HCT116 (cell line): ENCODE measurements around the gene DIP2C. TPM values are rescaled to one million over a fixed set of nuclear protein-coding genes. Genes with fewer than 3 reads are reported as not detected.

ENCODE experiments used
- ATAC-seq: fragments of 200-7000 bp; cut with Tn5 transposase; 2 replicates; pipeline ENCODE4 v1.9.1; 2020; ENCODE audit warnings: mild to moderate bottlenecking, moderate library complexity
- BruUV-seq: library from RNA; stranded (reverse); fragments of 400-500 nt; replicated peaks from 2 replicates; lab custom pipeline; 2021; lab: Mats Ljungman, UMichigan
- CTCF ChIA-PET: fragments of 300-600 bp; sonication (Branson Sonifier 250); formaldehyde crosslinking; loops from one replicate; lab custom pipeline; 2021; ENCODE audit warnings: antibody characterized with exemption; lab: Charles Lee
- POLR2A ChIA-PET: fragments of 300-600, 350-600 bp; sonication (Branson Sonifier 250); formaldehyde crosslinking; loops from one replicate; lab custom pipeline; 2021; ENCODE audit warnings: antibody characterized with exemption; lab: Charles Lee
- RAD21 ChIA-PET, 2 experiments: fragments of 300-600 bp; sonication (Branson Sonifier 250); formaldehyde crosslinking; loops; one replicate each; lab custom pipeline; 2023; ENCODE audit warnings: low total read pairs in 2 of 2; ENCODE audit not compliant: uncharacterized antibody in 2 of 2, unreplicated experiment in 2 of 2, low non-redundant PET in 1 of 2; lab: Charles Lee
- DNase-seq: peaks from one replicate; pipeline ENCODE4 v3.0.0-alpha.2; 2010; ENCODE audit warnings: low read depth, low spot score
- H2AFZ ChIP-seq: fragments of 200-600 bp; shearing (Covaris generic), sonication (generic); 2 replicates; pipeline ENCODE4 v1.6.1; 2017; ENCODE audit warnings: low read depth, mixed run types, mixed read lengths, antibody characterized with exemption, low read length; ENCODE audit not compliant: poor library complexity, severe bottlenecking
- H3K27ac ChIP-seq: 2 replicates; pipeline ENCODE4 v1.5.1; 2012; ENCODE audit warnings: low read depth, low read length
- H3K27me3 ChIP-seq: fragments of 200-600 bp; sonication (generic); 2 replicates; pipeline ENCODE4 v1.6.1; 2016; ENCODE audit warnings: mixed run types, low read length, mixed read lengths; ENCODE audit not compliant: insufficient read depth
- H3K36me3 ChIP-seq, 2 experiments: fragments of 200-500 bp in 1 of 2; fragments of 200-600 bp in 1 of 2; sonication (Bioruptor generic) in 1 of 2; sonication (generic) in 1 of 2; 2 replicates each; pipeline versions ENCODE4 v1.5.1 to v1.6.1; 2014 to 2016; ENCODE audit warnings: low read length in 2 of 2, inconsistent platforms in 1 of 2, mixed read lengths in 1 of 2, mixed run types in 1 of 2; ENCODE audit not compliant: insufficient read depth in 2 of 2, control insufficient read depth in 1 of 2
- H3K4me1 ChIP-seq, 2 experiments: fragments of 200-600 bp in 1 of 2; sonication (generic) in 1 of 2; 2 replicates each; pipeline versions ENCODE4 v1.5.1 to v1.6.1; 2012 to 2017; ENCODE audit warnings: low read length in 2 of 2, inconsistent platforms in 1 of 2, mild to moderate bottlenecking in 1 of 2, mixed read lengths in 1 of 2, mixed run types in 1 of 2, moderate library complexity in 1 of 2; ENCODE audit not compliant: insufficient read depth in 2 of 2, control insufficient read depth in 1 of 2
- H3K4me2 ChIP-seq: fragments of 200-600 bp; sonication (generic); 2 replicates; pipeline ENCODE4 v1.6.1; 2017; ENCODE audit warnings: mixed run types, low read length, mixed read lengths
- H3K4me3 ChIP-seq, 2 experiments: fragments of 200-600 bp in 1 of 2; sonication (generic) in 1 of 2; replicated peaks in 1 of 2; 2 replicates each; pipeline ENCODE4 v1.5.1; 2011 to 2016; ENCODE audit warnings: low read length in 2 of 2, control low read depth in 1 of 2, low read depth in 1 of 2, mild to moderate bottlenecking in 1 of 2, mixed read lengths in 1 of 2, mixed run types in 1 of 2
- H3K79me2 ChIP-seq: fragments of 200-600 bp; sonication (generic); 2 replicates; pipeline ENCODE4 v1.6.1; 2017; ENCODE audit warnings: mild to moderate bottlenecking, mixed run types, low read length, moderate library complexity, mixed read lengths; ENCODE audit not compliant: insufficient read depth
- H3K9ac ChIP-seq: fragments of 200-600 bp; sonication (generic); 2 replicates; pipeline ENCODE4 v1.6.1; 2016; ENCODE audit warnings: low read length, mixed read lengths
- H3K9me2 ChIP-seq: fragments of 200-600 bp; sonication (generic), shearing (Covaris generic); 2 replicates; pipeline ENCODE4 v1.6.1; 2017; ENCODE audit warnings: mixed run types, mild to moderate bottlenecking, moderate library complexity; ENCODE audit not compliant: insufficient read depth
- H3K9me3 ChIP-seq, 2 experiments: fragments of 200-500 bp in 1 of 2; fragments of 200-600 bp in 1 of 2; sonication (Bioruptor generic) in 1 of 2; sonication (generic) in 1 of 2; 2 replicates each; pipeline ENCODE4 v1.6.1; 2014 to 2017; ENCODE audit warnings: low read length in 2 of 2, mixed read lengths in 2 of 2, inconsistent platforms in 1 of 2, low read depth in 1 of 2, mild to moderate bottlenecking in 1 of 2, mixed run types in 1 of 2, moderate library complexity in 1 of 2; ENCODE audit not compliant: control insufficient read depth in 1 of 2, insufficient read depth in 1 of 2
- H4K20me1 ChIP-seq: fragments of 200-600 bp; sonication (generic), shearing (Covaris generic); 2 replicates; pipeline ENCODE4 v1.6.1; 2017; ENCODE audit warnings: mixed run types, mild to moderate bottlenecking, moderate library complexity; ENCODE audit not compliant: insufficient read depth
- ATF3 ChIP-seq: IDR thresholded peaks from 2 replicates; pipeline ENCODE4 v1.6.1; 2012
- CBX3 ChIP-seq: IDR thresholded peaks from 2 replicates; pipeline ENCODE4 v1.6.1; 2012; ENCODE audit warnings: low read depth
- CEBPB ChIP-seq: IDR thresholded peaks from 2 replicates; pipeline ENCODE4 v1.6.1; 2012; ENCODE audit warnings: low read depth
- ELF1 ChIP-seq: IDR thresholded peaks from 2 replicates; pipeline ENCODE4 v1.6.1; 2012; ENCODE audit warnings: low read depth, borderline replicate concordance
- EZH2 ChIP-seq: fragments of 200-600 bp; sonication (generic); IDR thresholded peaks from 2 replicates; pipeline ENCODE4 v1.6.1; 2017; ENCODE audit warnings: antibody characterized with exemption, mixed run types
- EZH2phosphoT487 ChIP-seq: fragments of 200-600 bp; IDR thresholded peaks from 2 replicates; pipeline ENCODE4 v1.6.1; 2018; ENCODE audit warnings: antibody characterized with exemption, borderline replicate concordance
- FOSL1 ChIP-seq: IDR thresholded peaks from 2 replicates; pipeline ENCODE4 v1.6.1; 2012; ENCODE audit warnings: low read depth
- MAX ChIP-seq: IDR thresholded peaks from 2 replicates; pipeline ENCODE4 v1.6.1; 2012
- POLR2A ChIP-seq: IDR thresholded peaks from 2 replicates; pipeline ENCODE4 v1.7.0; 2011; ENCODE audit warnings: borderline replicate concordance; ENCODE audit not compliant: insufficient read depth, insufficient read length; ENCODE audit errors: extremely low read depth
- POLR2AphosphoS5 ChIP-seq: IDR thresholded peaks from 2 replicates; pipeline ENCODE4 v1.6.1; 2011; ENCODE audit warnings: mild to moderate bottlenecking, low read depth, low read length, moderate library complexity
- RAD21 ChIP-seq: IDR thresholded peaks from 2 replicates; pipeline ENCODE4 v1.6.1; 2012; ENCODE audit warnings: low read depth, mild to moderate bottlenecking
- REST ChIP-seq: IDR thresholded peaks from 2 replicates; pipeline ENCODE4 v1.6.1; 2012; ENCODE audit warnings: low read depth
- SIN3A ChIP-seq: IDR thresholded peaks from 2 replicates; pipeline ENCODE4 v1.6.1; 2012; ENCODE audit warnings: low read depth
- SP1 ChIP-seq: IDR thresholded peaks from 2 replicates; pipeline ENCODE4 v1.6.1; 2012; ENCODE audit warnings: low read depth
- SRF ChIP-seq: IDR thresholded peaks from 2 replicates; pipeline ENCODE4 v1.6.1; 2012; ENCODE audit warnings: low read depth
- TCF7L2 ChIP-seq: IDR thresholded peaks from 2 replicates; pipeline ENCODE4 v1.7.0; 2011; ENCODE audit warnings: borderline replicate concordance, inconsistent platforms; ENCODE audit not compliant: insufficient read depth, insufficient read length; ENCODE audit errors: extremely low read depth
- YY1 ChIP-seq: IDR thresholded peaks from 2 replicates; pipeline ENCODE4 v1.6.1; 2011; ENCODE audit warnings: low read length, low read depth, moderate library complexity, mild to moderate bottlenecking; ENCODE audit not compliant: insufficient replicate concordance; ENCODE audit errors: extremely low read depth
- ZBTB33 ChIP-seq: IDR thresholded peaks from 2 replicates; pipeline ENCODE4 v1.6.1; 2011; ENCODE audit warnings: mild to moderate bottlenecking, low read length, moderate library complexity; ENCODE audit not compliant: insufficient replicate concordance; ENCODE audit errors: extremely low read depth
- ZFX ChIP-seq: fragments of 450-650 bp; IDR thresholded peaks from 2 replicates; pipeline ENCODE4 v1.6.1; 2017
- ZNF274 ChIP-seq: fragments of 200-500 bp; sonication (Bioruptor generic); IDR thresholded peaks from 2 replicates; pipeline ENCODE4 v1.6.1; 2014; ENCODE audit warnings: mild to moderate bottlenecking, low read depth, low read length, inconsistent platforms
- intact Hi-C: fragments of 100-400 bp; cut with micrococcal nuclease; formaldehyde crosslinking; loops from 2 replicates; pipeline ENCODE4 v1.10.0; 2022
- total RNA-seq: library from RNA; stranded (reverse); gene quantifications from one replicate; pipeline ENCODE4 v1.2.1, GENCODE V29; 2021; ENCODE audit not compliant: unreplicated experiment

The DIP2C gene
- total RNA-seq, 1 experiment from 2014 or later = 15.4 TPM

- no peaks in the 10 kb centered on the region for H3K9me3 ChIP-seq
Observed at GRCh38 chr10:311901-312665, 377.4 kb downstream of the DIP2C start.

More at GRCh38 chr10:311901-312665, 377.4 kb downstream of the DIP2C start:
- no peak for ATAC-seq
- no TSS peak for BruUV-seq
- Histone ChIP-seq H3K9ac (no peak overlapping the region), H3K4me2 (no peak overlapping the region), H3K4me1 (no peaks in the 10 kb centered on the region), H3K36me3 (no peaks in the 10 kb centered on the region; a peak in 1 of 4 replicates), H3K9me2 (no peaks in the 10 kb centered on the region), H3K27me3 (no peaks in the 10 kb centered on the region), H3K4me3 (no peak overlapping the region), H3K79me2 (no peaks in the 10 kb centered on the region), H4K20me1 (no peaks in the 10 kb centered on the region), H3K27ac (no peak overlapping the region), H2AFZ (no peak overlapping the region)
- ChIA-PET POLR2A (no interaction called here), CTCF (no interaction called here), RAD21 (no interaction called here)
- DNase-seq = no peak
- intact Hi-C loops = no loop called here
- TF ChIP-seq YY1 = no peak
- no peak for TF ChIP-seq POLR2AphosphoS5
- no peak for TF ChIP-seq FOSL1
- TF ChIP-seq EZH2 = no peak
- TF ChIP-seq REST = no peak
- TF ChIP-seq RAD21 = no peak
- no peak for TF ChIP-seq CEBPB
- TF ChIP-seq MAX = no peak
- no peak for TF ChIP-seq CBX3
- no peak for TF ChIP-seq ZBTB33
- no peak for TF ChIP-seq EZH2phosphoT487
- no peak for TF ChIP-seq SP1
- TF ChIP-seq ZNF274 = no peak
- no peak for TF ChIP-seq ZFX
- no peak for TF ChIP-seq TCF7L2
- no peak for TF ChIP-seq SIN3A
- no peak for TF ChIP-seq SRF
- no peak for TF ChIP-seq ELF1
- TF ChIP-seq ATF3 = no peak
- no peak for TF ChIP-seq POLR2A
- TF ChIP-seq, all 23 proteins: peak for 0
